GM21529 (cell line): ENCODE measurements around the gene CENPP.
"Not testable (repeated sequence)": the region's sequence is repeated elsewhere in the genome, so short reads cannot be mapped to it uniquely, and the experiment has no call there.

Experiments
- ATAC-seq: cut with Tn5 transposase; IDR thresholded peaks from one replicate; pipeline ENCODE4 v1.9.1; 2021; ENCODE audit not compliant: unreplicated experiment

Gene CENPP

GRCh38 chr9:92611621-92612285 lies 286.0 kb downstream of the CENPP start:
- no peak for ATAC-seq

GRCh38 chr9:92612292-92612691 lies 286.5 kb downstream of the CENPP start:
- no peak for ATAC-seq

GRCh38 chr9:92612816-92613215 lies 287.1 kb downstream of the CENPP start:
- no peak for ATAC-seq

- ATAC-seq = no peak
Observed at GRCh38 chr9:92613268-92614122, 287.7 kb downstream of the CENPP start.

- no peak for ATAC-seq
Observed at GRCh38 chr9:92614123-92614510, 288.4 kb downstream of the CENPP start.

- no peak for ATAC-seq
Observed at GRCh38 chr9:92614763-92615461, 289.2 kb downstream of the CENPP start.

- no peak for ATAC-seq
Observed at GRCh38 chr9:92615790-92616189, 290.0 kb downstream of the CENPP start.

GRCh38 chr9:92616199-92616641 lies 290.5 kb downstream of the CENPP start:
- no peak for ATAC-seq

GRCh38 chr9:92616655-92617111 lies 290.9 kb downstream of the CENPP start:
- no peak for ATAC-seq

GRCh38 chr9:92617195-92617813 lies 291.6 kb downstream of the CENPP start:
- ATAC-seq = no peak

GRCh38 chr9:92617951-92618510 lies 292.3 kb downstream of the CENPP start:
- no peak for ATAC-seq

GRCh38 chr9:92618633-92619225 lies 293.0 kb downstream of the CENPP start:
- ATAC-seq = no peak

GRCh38 chr9:92619601-92620300 lies 294.0 kb downstream of the CENPP start:
- no peak for ATAC-seq

GRCh38 chr9:92620845-92621244 lies 295.1 kb downstream of the CENPP start:
- no peak for ATAC-seq

GRCh38 chr9:92623936-92624335 lies 298.2 kb downstream of the CENPP start:
- ATAC-seq = not testable (repeated sequence)

- no peak for ATAC-seq
Observed at GRCh38 chr9:92626484-92626883, 300.7 kb downstream of the CENPP start.

- ATAC-seq = no peak
Observed at GRCh38 chr9:92627651-92628050, 301.9 kb downstream of the CENPP start.

GRCh38 chr9:92631452-92632343 lies 305.9 kb downstream of the CENPP start:
- no peak for ATAC-seq

GRCh38 chr9:92632641-92633040 lies 306.9 kb downstream of the CENPP start:
- ATAC-seq = no peak
